H1 (cell line): ENCODE results near the gene HES2. TPM values are rescaled to one million over a fixed set of nuclear protein-coding genes. Genes with fewer than 3 reads are reported as not detected.

Experiments used
- CTCF ChIA-PET: fragments of 300-600 bp; sonication (Branson Sonifier 250); formaldehyde crosslinking; loops from one replicate; lab custom pipeline; 2021; ENCODE audit not compliant: partially characterized antibody; lab: Charles Lee
- POLR2A ChIA-PET: fragments of 300-600 bp; sonication (Branson Sonifier 250); formaldehyde crosslinking; loops from one replicate; lab custom pipeline; 2021; ENCODE audit warnings: inconsistent platforms; ENCODE audit not compliant: partially characterized antibody; lab: Charles Lee
- DNase-seq, 2 experiments: peaks; one replicate each; pipeline versions ENCODE4 v3.0.0 to v3.0.0-alpha.2; 2010 to 2022; ENCODE audit warnings: low spot score in 2 of 2, low read depth in 1 of 2, mixed read lengths in 1 of 2
- FAIRE-seq: peaks from 2 replicates; lab custom pipeline; 2011; peaks lifted over from hg19 to GRCh38; lab: Jason Lieb, UNC
- H2AFZ ChIP-seq: 2 replicates; pipeline ENCODE4 v1.8.1; 2012; ENCODE audit warnings: low read length, inconsistent platforms
- H2AK5ac ChIP-seq: 2 replicates; pipeline ENCODE4 v1.6.1; 2013; ENCODE audit warnings: low read depth, low read length
- H2BK120ac ChIP-seq: replicated peaks from 2 replicates; pipeline ENCODE3; 2013; ENCODE audit warnings: low read depth, low read length, inconsistent platforms
- H2BK12ac ChIP-seq: 2 replicates; pipeline ENCODE4 v1.6.1; 2013; ENCODE audit warnings: low read depth, low read length
- H2BK15ac ChIP-seq: 2 replicates; pipeline ENCODE4 v1.6.1; 2013; ENCODE audit warnings: low read length
- H2BK20ac ChIP-seq: 2 replicates; pipeline ENCODE4 v1.6.1; 2013; ENCODE audit warnings: low read length
- H2BK5ac ChIP-seq: 2 replicates; pipeline ENCODE4 v1.6.1; 2013; ENCODE audit warnings: low read depth, low read length
- H3K14ac ChIP-seq: 2 replicates; pipeline ENCODE4 v1.6.1; 2013; ENCODE audit warnings: inconsistent platforms; ENCODE audit not compliant: insufficient read length
- H3K18ac ChIP-seq: 2 replicates; pipeline ENCODE4 v1.6.1; 2013; ENCODE audit warnings: low read length; ENCODE audit errors: extremely low read depth
- H3K23ac ChIP-seq: 2 replicates; pipeline ENCODE4 v1.6.1; 2013; ENCODE audit warnings: inconsistent platforms; ENCODE audit not compliant: insufficient read length
- H3K23me2 ChIP-seq: 2 replicates; pipeline ENCODE4 v1.6.1; 2013; ENCODE audit warnings: low read depth, low read length
- H3K27ac ChIP-seq: 2 replicates; pipeline ENCODE4 v1.6.1; 2011; ENCODE audit warnings: low read depth, low read length, inconsistent platforms
- H3K27me3 ChIP-seq, 4 experiments: replicated peaks in 1 of 4; 1 replicate in 1 of 4; 2 replicates in 3 of 4; pipeline versions ENCODE4 v1.6.1 to v1.8.1; 2011 to 2013; ENCODE audit warnings: low read length in 3 of 4, mild to moderate bottlenecking in 3 of 4, inconsistent platforms in 2 of 4, mixed read lengths in 2 of 4, moderate library complexity in 1 of 4; ENCODE audit not compliant: control insufficient read depth in 3 of 4, insufficient read depth in 3 of 4; ENCODE audit errors: extremely low read depth in 1 of 4
- H3K36me3 ChIP-seq, 4 experiments: 2 replicates each; pipeline versions ENCODE4 v1.6.1 to v1.8.1; 2011 to 2013; ENCODE audit warnings: mild to moderate bottlenecking in 4 of 4, low read length in 3 of 4, moderate library complexity in 2 of 4, control low read depth in 1 of 4, inconsistent platforms in 1 of 4; ENCODE audit not compliant: insufficient read depth in 4 of 4, control insufficient read depth in 2 of 4
- H3K4ac ChIP-seq: replicated peaks from 2 replicates; pipeline ENCODE3; 2013; ENCODE audit warnings: low read length, low read depth, mixed read lengths, inconsistent platforms; ENCODE audit not compliant: insufficient read length
- H3K4me1 ChIP-seq, 4 experiments: replicated peaks in 1 of 4; 1 replicate in 1 of 4; 2 replicates in 3 of 4; pipeline versions ENCODE4 v1.6.1 to v1.8.1; 2011 to 2013; ENCODE audit warnings: low read length in 3 of 4, inconsistent platforms in 2 of 4, mixed read lengths in 1 of 4; ENCODE audit not compliant: insufficient read depth in 4 of 4, control insufficient read depth in 3 of 4
- H3K4me2 ChIP-seq, 2 experiments: 2 replicates each; pipeline versions ENCODE4 v1.6.1 to v1.8.1; 2011 to 2013; ENCODE audit warnings: low read depth in 2 of 2, low read length in 2 of 2, control low read depth in 1 of 2, inconsistent platforms in 1 of 2, mild to moderate bottlenecking in 1 of 2; ENCODE audit not compliant: insufficient read depth in 1 of 2
- H3K4me3 ChIP-seq, 4 experiments: fragments of 200-600, 300-600 bp in 1 of 4; sonication (generic), shearing (Covaris generic), sonication (Bioruptor Twin) in 1 of 4; 2 replicates each; pipeline versions ENCODE4 v1.5.1 to v1.8.1; 2011 to 2016; ENCODE audit warnings: low read length in 4 of 4, low read depth in 3 of 4, control low read depth in 2 of 4, inconsistent platforms in 2 of 4, mild to moderate bottlenecking in 2 of 4, mixed read lengths in 1 of 4, moderate library complexity in 1 of 4; ENCODE audit not compliant: insufficient read depth in 2 of 4; ENCODE audit errors: extremely low read depth in 1 of 4
- H3K56ac ChIP-seq: replicated peaks from 2 replicates; pipeline ENCODE3; 2013; ENCODE audit warnings: low read depth, mild to moderate bottlenecking, mixed read lengths, low read length, inconsistent platforms; ENCODE audit not compliant: insufficient read length
- H3K79me1 ChIP-seq: 2 replicates; pipeline ENCODE4 v1.6.1; 2013; ENCODE audit warnings: low read depth, low read length, control low read depth
- H3K79me2 ChIP-seq, 2 experiments: 2 replicates each; pipeline versions ENCODE4 v1.6.1 to v1.8.1; 2012 to 2013; ENCODE audit warnings: low read length in 2 of 2, mild to moderate bottlenecking in 2 of 2, inconsistent platforms in 1 of 2; ENCODE audit not compliant: insufficient read depth in 2 of 2, control insufficient read depth in 1 of 2
- H3K9ac ChIP-seq, 4 experiments: replicated peaks in 1 of 4; 1 replicate in 1 of 4; 2 replicates in 3 of 4; pipeline versions ENCODE4 v1.6.1 to v1.8.1; 2011 to 2013; ENCODE audit warnings: low read depth in 3 of 4, low read length in 3 of 4, control low read depth in 2 of 4, mild to moderate bottlenecking in 2 of 4, moderate library complexity in 2 of 4, inconsistent platforms in 1 of 4; ENCODE audit errors: extremely low read depth in 1 of 4
- H3K9me3 ChIP-seq, 2 experiments: 2 replicates each; pipeline versions ENCODE4 v1.6.1 to v1.8.1; 2012 to 2013; ENCODE audit warnings: mild to moderate bottlenecking in 2 of 2, moderate library complexity in 2 of 2, control low read depth in 1 of 2, inconsistent platforms in 1 of 2, low read depth in 1 of 2, low read length in 1 of 2, mixed read lengths in 1 of 2; ENCODE audit not compliant: insufficient read depth in 2 of 2
- H4K20me1 ChIP-seq, 2 experiments: replicated peaks in 1 of 2; 2 replicates each; pipeline versions ENCODE3 to v1.8.1; 2011 to 2013; ENCODE audit warnings: inconsistent platforms in 2 of 2, low read length in 2 of 2, mild to moderate bottlenecking in 1 of 2; ENCODE audit not compliant: insufficient read depth in 2 of 2, control insufficient read depth in 1 of 2
- H4K5ac ChIP-seq: 2 replicates; pipeline ENCODE4 v1.6.1; 2013; ENCODE audit warnings: low read length, low read depth, mixed read lengths, inconsistent platforms; ENCODE audit not compliant: insufficient read length
- H4K8ac ChIP-seq: 2 replicates; pipeline ENCODE4 v1.8.0; 2013; ENCODE audit warnings: mild to moderate bottlenecking, moderate library complexity, low read length, inconsistent platforms; ENCODE audit not compliant: insufficient read depth; ENCODE audit errors: extremely low read depth
- H4K91ac ChIP-seq: replicated peaks from 2 replicates; pipeline ENCODE3; 2013; ENCODE audit warnings: low read length, mixed read lengths, inconsistent platforms; ENCODE audit not compliant: insufficient read length
- BCL11A ChIP-seq, 2 experiments: IDR thresholded peaks; one replicate each; pipeline ENCODE4 v1.6.1; 2011; ENCODE audit warnings: low read depth in 2 of 2, low read length in 2 of 2, mild to moderate bottlenecking in 2 of 2
- HDAC2 ChIP-seq, 2 experiments: fragments of 300-600 bp in 1 of 2; sonication (generic) in 1 of 2; IDR thresholded peaks; 2 replicates each; pipeline ENCODE4 v1.6.1; 2011 to 2012; ENCODE audit warnings: low read depth in 2 of 2, low read length in 2 of 2, mild to moderate bottlenecking in 2 of 2, moderate library complexity in 2 of 2, borderline replicate concordance in 1 of 2, inconsistent platforms in 1 of 2
- JUND ChIP-seq: IDR thresholded peaks from 2 replicates; pipeline ENCODE4 v1.6.1; 2011; ENCODE audit warnings: mild to moderate bottlenecking, improper control_type of control experiment, low read length
- NRF1 ChIP-seq: IDR thresholded peaks from 2 replicates; pipeline ENCODE4 v1.6.1; 2011; ENCODE audit warnings: mild to moderate bottlenecking, low read depth, low read length, improper control_type of control experiment
- POU5F1 ChIP-seq: IDR thresholded peaks from 2 replicates; pipeline ENCODE4 v1.6.1; 2011; ENCODE audit warnings: low read depth, mild to moderate bottlenecking, low read length, moderate library complexity
- RBBP5 ChIP-seq: IDR thresholded peaks from 2 replicates; pipeline ENCODE4 v1.7.1; 2012; ENCODE audit warnings: low read depth, mild to moderate bottlenecking, inconsistent platforms, low read length, moderate library complexity, borderline replicate concordance
- RFX5 ChIP-seq: IDR thresholded peaks from 2 replicates; pipeline ENCODE4 v1.6.1; 2011; ENCODE audit warnings: low read depth, low read length, improper control_type of control experiment, borderline replicate concordance
- SRF ChIP-seq: IDR thresholded peaks from 2 replicates; pipeline ENCODE4 v1.6.1; 2011; ENCODE audit warnings: mild to moderate bottlenecking, low read depth, low read length, moderate library complexity
- WGBS, 2 experiments: shearing (Covaris generic) in 1 of 2; methylation state at CpG; one replicate each; pipeline versions ENCODE4 v1.1.6 to v1.1.7; 2013 to 2015; ENCODE audit warnings: low lambda C conversion rate in 2 of 2, mixed read lengths in 2 of 2, inconsistent platforms in 1 of 2, low coverage in 1 of 2, missing lambda C conversion rate in 1 of 2; ENCODE audit not compliant: insufficient replicate concordance in 2 of 2, insufficient coverage in 1 of 2, insufficient read length in 1 of 2; ENCODE audit errors: extremely low coverage in 1 of 2, missing lambda C conversion rate in 1 of 2; 5-methylcytosine and 5-hydroxymethylcytosine counted together
- polyA plus RNA-seq, 7 experiments: library from polyadenylated mRNA; depleted of rRNA in 3 of 7; stranded (reverse) in 5 of 7; unstranded in 2 of 7; fragments of >200 nt in 5 of 7; fragments of 200-250 nt in 2 of 7; gene quantifications; 1 replicate in 5 of 7; 2 replicates in 1 of 7; 4 replicates in 1 of 7; pipeline versions ENCODE4 v1.2.1 to v1.2.3, GENCODE V29; 2011 to 2013; ENCODE audit warnings: missing spikeins in 2 of 7, mixed read lengths in 2 of 7
- total RNA-seq: library from RNA; stranded (reverse); fragmentation: NEBNext Ultra II Directional; extraction: Animal tissue kit (Norgen Biotek cat#: 25700); gene quantifications from 2 replicates; pipeline ENCODE4 v1.2.1, GENCODE V29; 2021

Gene HES2
- total and polyA plus RNA-seq, 2 of the 8 experiments (the other 6 are each of a cell fraction or from before 2014, with no cell fraction given): 0.15 to 0.53 TPM

GRCh38 chr1:6463120-6463412, 43.3 kb upstream of the HES2 start:
- no peak overlapping the region for H2BK15ac ChIP-seq
- H3K4me1 ChIP-seq: peaks cover 0 to 20% (median 14%) of the 10 kb centered on the region in 4 experiments; a peak in 5 of 7 replicates
- H3K79me2 ChIP-seq: no peaks in the 10 kb centered on the region
- H3K56ac ChIP-seq: no peak overlapping the region
- POLR2A ChIA-PET: interaction anchor here (1.1 to 2.8 kb wide), 7 partner anchors 9 to 30 kb away, joined by 3 to 13 read pairs (median 3); no protein-coding TSS in a partner anchor
- H3K4me2 ChIP-seq: no peak overlapping the region
- H2AFZ ChIP-seq: no peak overlapping the region
- H3K9ac ChIP-seq: no peak overlapping the region
- no peak overlapping the region for H3K14ac ChIP-seq
- H3K4ac ChIP-seq: no peak overlapping the region
- CTCF ChIA-PET: interaction anchor here (1.1 to 6.1 kb wide), 16 partner anchors 8 to 61 kb away, joined by 3 to 31 read pairs (median 6); partner anchors contain the start of gene PLEKHG5
- H3K9me3 ChIP-seq: no peaks in the 10 kb centered on the region
- no peak overlapping the region for H2BK20ac ChIP-seq
- no peak for DNase-seq
- H3K27me3 ChIP-seq: peaks cover 0 to 7% (median 4%) of the 10 kb centered on the region in 4 experiments; a peak in 3 of 7 replicates
- H4K91ac ChIP-seq: no peak overlapping the region
- FAIRE-seq: no peak
- H3K36me3 ChIP-seq: peaks cover 0 to 11% (median 3%) of the 10 kb centered on the region in 4 experiments; a peak in 2 of 8 replicates
- H3K27ac ChIP-seq: no peak overlapping the region
- no peaks in the 10 kb centered on the region for H4K20me1 ChIP-seq
- no peak overlapping the region for H2BK120ac ChIP-seq
- H4K5ac ChIP-seq: no peak overlapping the region
- no peak overlapping the region for H4K8ac ChIP-seq
- no peak overlapping the region for H2AK5ac ChIP-seq
- H3K4me3 ChIP-seq: no peak overlapping the region
- no peak overlapping the region for H3K18ac ChIP-seq
- H3K23me2 ChIP-seq: no peaks in the 10 kb centered on the region; the same call in 1 of the 2 replicates
- no peaks in the 10 kb centered on the region for H3K79me1 ChIP-seq
- H2BK12ac ChIP-seq: no peak overlapping the region
- no peak overlapping the region for H3K23ac ChIP-seq
- TF ChIP-seq JUND (no peak), POU5F1 (no peak), RBBP5 (no peak), SRF (no peak), NRF1 (no peak), RFX5 (no peak), BCL11A (IDR thresholded peaks at IDR 0.05; ENCODE audit: low read depth in 2 of 2, low read length in 2 of 2) (no peak), HDAC2 (IDR thresholded peaks at IDR 0.05; ENCODE audit: borderline replicate concordance in 1 of 2, low read depth in 2 of 2, low read length in 2 of 2) (no peak)
- no peak overlapping the region for H2BK5ac ChIP-seq
- 73% methylated on average over 1 of the region's 1 CpG; no CpG with 5 or more reads in 1 of the 2 experiments for WGBS, 2 experiments
